GM18517 (cell line): ENCODE measurements around the gene FAT2.
"Not testable (repeated sequence)": the region's sequence is repeated elsewhere in the genome, so short reads cannot be mapped to it uniquely, and the experiment has no call there.

Source experiments
- ATAC-seq: cut with Tn5 transposase; IDR thresholded peaks from one replicate; pipeline ENCODE4 v1.9.1; 2021; ENCODE audit warnings: mild to moderate bottlenecking, moderate library complexity; ENCODE audit not compliant: unreplicated experiment

Gene FAT2

GRCh38 chr5:151584057-151584937 is 6.8 kb downstream of the FAT2 start:
- ATAC-seq, result no peak

GRCh38 chr5:151581812-151582583 is 9.1 kb downstream of the FAT2 start:
- no peak for ATAC-seq

GRCh38 chr5:151581347-151581746 is 9.8 kb downstream of the FAT2 start:
- no peak for ATAC-seq

- ATAC-seq, result no peak
Measured at GRCh38 chr5:151580858-151581257, 10.3 kb downstream of the FAT2 start.

GRCh38 chr5:151580239-151580638 is 10.9 kb downstream of the FAT2 start:
- ATAC-seq, result no peak

GRCh38 chr5:151579146-151579545 is 12.0 kb downstream of the FAT2 start:
- ATAC-seq, result not testable (repeated sequence)

GRCh38 chr5:151578326-151579025 is 12.7 kb downstream of the FAT2 start:
- ATAC-seq, result no peak

- no peak for ATAC-seq
Measured at GRCh38 chr5:151577566-151577965, 13.6 kb downstream of the FAT2 start.

- ATAC-seq, result no peak
Measured at GRCh38 chr5:151574444-151574996, 16.6 kb downstream of the FAT2 start.

- ATAC-seq, result no peak
Measured at GRCh38 chr5:151572657-151573368, 18.3 kb downstream of the FAT2 start.

GRCh38 chr5:151571270-151572173 is 19.6 kb downstream of the FAT2 start:
- ATAC-seq, result no peak

- no peak for ATAC-seq
Measured at GRCh38 chr5:151570512-151571269, 20.4 kb downstream of the FAT2 start.

GRCh38 chr5:151570058-151570457 is 21.1 kb downstream of the FAT2 start:
- ATAC-seq, result no peak

GRCh38 chr5:151569132-151570046 is 21.7 kb downstream of the FAT2 start:
- ATAC-seq, result peak; percentile 49

- ATAC-seq, result no peak
Measured at GRCh38 chr5:151568036-151568435, 23.1 kb downstream of the FAT2 start.

GRCh38 chr5:151565971-151566370 is 25.2 kb downstream of the FAT2 start:
- ATAC-seq, result no peak

GRCh38 chr5:151562019-151562707 is 29.0 kb downstream of the FAT2 start:
- no peak for ATAC-seq
